ENCODE results near the gene EPG5.
A peak's percentile ranks its signal among the peaks of the same experiment; 100 is the strongest.
"Not testable (repeated sequence)": the region's sequence is repeated elsewhere in the genome, so short reads cannot be mapped to it uniquely, and the experiment has no call there.

EPG5 gene

DNA sequence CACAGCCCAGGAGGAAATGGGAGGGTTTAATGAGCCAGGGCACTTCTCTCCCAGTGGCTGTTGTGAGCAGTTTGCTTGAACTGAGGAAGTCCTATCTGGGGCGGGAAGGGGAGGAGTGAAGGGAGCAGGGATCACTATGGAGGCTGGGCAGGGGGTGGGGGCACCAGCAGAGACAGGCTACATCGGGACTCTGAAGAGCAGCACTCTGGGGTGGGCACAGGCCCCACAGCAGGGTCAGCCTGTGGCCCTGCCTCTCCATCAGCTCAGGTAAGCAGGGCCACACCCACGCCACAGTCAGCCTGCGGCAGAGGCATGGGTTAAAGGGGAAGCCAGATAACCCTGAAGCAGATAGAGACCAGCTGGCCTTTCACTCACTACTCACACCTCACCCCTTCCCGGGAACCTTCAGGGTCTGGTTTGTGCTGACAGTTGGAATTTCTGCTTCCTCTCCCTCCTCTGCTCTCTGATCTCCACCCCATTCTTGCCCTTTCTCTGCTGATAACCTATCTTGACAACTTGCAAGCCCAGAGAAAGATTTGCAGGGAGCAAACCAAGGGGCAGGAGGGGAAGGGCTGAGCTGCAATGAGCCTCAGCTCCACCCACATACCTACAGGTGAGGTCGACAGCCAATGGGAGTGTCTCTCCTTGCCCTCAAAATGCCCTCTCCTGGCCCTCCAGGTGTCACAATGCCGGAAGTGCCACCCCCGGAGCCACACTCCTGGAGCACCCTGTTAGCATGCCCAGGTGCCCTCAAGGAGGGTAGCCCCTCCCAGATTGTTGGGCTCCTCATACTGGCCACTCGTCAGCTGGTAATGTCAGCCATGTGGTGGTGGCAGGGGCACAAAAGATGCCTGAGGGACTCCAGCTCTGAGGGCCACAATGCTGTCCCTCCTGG lies 138.0 kb downstream of the EPG5 start:
- H3K4me3 ChIP-seq = no peak overlapping the region
- H3K9me3 ChIP-seq = no peaks in the 10 kb centered on the region
- no peak for DNase-seq (ENCODE audit: low spot score in 2 of 2)
- no peaks in the 10 kb centered on the region for H3K27me3 ChIP-seq (ENCODE audit: low read depth)
- in situ Hi-C loops (cut with MboI; ENCODE audit: low sequenced_read_pairs) = no loop called here
- no peaks in the 10 kb centered on the region for H3K36me3 ChIP-seq (replicated peaks)
- H3K4me1 ChIP-seq = no peaks in the 10 kb centered on the region

DNA sequence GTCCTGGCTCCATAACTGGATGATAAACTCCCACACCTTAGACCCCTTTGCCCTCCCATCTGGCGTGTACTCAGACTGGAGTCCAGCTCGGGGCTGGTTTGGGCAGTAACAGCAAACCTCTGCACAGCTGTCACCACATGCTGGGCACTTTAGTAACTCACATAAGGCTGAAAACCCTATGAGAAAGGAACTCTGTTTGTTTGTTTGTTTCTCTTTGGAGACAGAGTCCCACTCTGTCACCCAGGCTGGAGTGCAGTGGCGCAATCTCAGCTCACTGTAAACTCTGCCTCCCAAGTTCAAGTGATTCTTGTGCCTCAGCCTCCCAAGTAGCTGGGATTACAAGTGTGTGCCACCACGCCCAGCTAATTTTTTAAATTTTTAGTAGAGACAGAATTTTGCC lies 140.4 kb downstream of the EPG5 start:
- in situ Hi-C loops (cut with MboI; ENCODE audit: low sequenced_read_pairs); H3K9me3 ChIP-seq; H3K27me3 ChIP-seq (ENCODE audit: low read depth); DNase-seq (ENCODE audit: low spot score in 2 of 2); H3K4me1 ChIP-seq; H3K36me3 ChIP-seq (replicated peaks); H3K4me3 ChIP-seq: not testable (repeated sequence)

DNA sequence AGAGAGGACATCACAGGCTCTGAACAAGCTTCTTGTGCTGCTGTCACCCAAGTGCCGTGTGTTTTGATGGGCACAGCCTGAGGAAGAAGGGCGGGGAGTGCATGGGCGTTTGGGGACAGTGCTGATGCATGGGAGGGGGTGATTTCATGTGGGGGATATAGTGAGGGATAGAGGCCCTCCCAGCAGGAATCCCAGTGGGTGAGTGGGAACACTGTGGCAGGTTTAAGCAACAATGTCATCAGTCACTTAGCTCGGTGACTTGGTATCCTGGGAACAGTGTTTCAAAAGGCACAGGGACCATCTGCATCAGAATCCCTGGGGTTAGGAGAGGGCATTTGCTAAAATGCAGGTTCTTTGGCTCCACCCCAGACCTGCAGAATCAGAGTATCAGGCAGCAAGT lies 141.0 kb downstream of the EPG5 start:
- Histone ChIP-seq H3K4me1 (no peaks in the 10 kb centered on the region), H3K27me3 (ENCODE audit: low read depth) (peaks cover 5% of the 10 kb centered on the region), H3K36me3 (replicated peaks) (no peaks in the 10 kb centered on the region), H3K4me3 (no peak overlapping the region), H3K9me3 (no peaks in the 10 kb centered on the region)
- no peak for DNase-seq (ENCODE audit: low spot score in 2 of 2)
- in situ Hi-C loops (cut with MboI; ENCODE audit: low sequenced_read_pairs) = no loop called here

DNA sequence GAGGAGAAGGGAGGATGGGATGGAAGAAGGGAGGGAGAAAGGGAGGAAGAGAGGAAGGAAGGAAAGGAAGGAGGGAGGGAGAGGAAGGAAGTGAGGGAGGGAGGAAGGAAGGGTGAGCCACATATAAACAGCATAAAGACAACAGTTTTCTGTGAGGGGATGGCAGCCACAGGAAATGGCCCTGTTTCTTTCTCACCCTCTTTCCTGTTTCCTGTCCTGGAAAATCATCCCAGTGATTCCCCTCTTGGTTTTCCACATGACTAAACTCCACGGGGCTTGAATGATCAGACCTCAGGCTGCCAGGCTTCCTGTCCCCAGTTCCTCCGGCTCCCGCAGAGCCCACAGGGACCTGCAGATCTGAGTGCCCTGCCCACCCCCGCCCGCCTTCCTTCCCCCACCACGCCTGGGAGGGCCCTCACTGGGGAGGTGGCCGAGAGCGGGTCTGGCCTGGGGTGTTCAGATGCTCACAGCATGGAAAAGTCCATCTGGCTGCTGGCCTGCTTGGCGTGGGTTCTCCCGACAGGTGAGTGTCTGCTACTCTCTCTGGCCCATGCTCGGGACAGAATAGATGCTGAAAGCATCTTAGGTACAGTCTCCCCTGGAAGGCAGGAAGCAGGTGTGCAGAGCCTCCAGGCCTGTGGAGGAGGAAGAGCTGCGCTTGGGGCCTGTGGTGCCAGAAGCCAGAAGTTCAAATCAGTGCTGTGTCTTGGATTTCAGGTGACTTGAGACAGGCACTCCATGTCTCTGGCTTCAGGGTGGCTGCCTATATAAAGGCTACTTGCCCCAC lies 141.7 kb downstream of the EPG5 start, which contains the start of gene SIGLEC15:
TSS of gene SIGLEC15 (plus strand) at position 418 of the 787 bp plus-strand sequence. CDS start at position 472, 54 bp downstream.
- H3K9me3 ChIP-seq = no peaks in the 10 kb centered on the region
- H3K36me3 ChIP-seq (replicated peaks) = no peaks in the 10 kb centered on the region
- H3K4me1 ChIP-seq = no peaks in the 10 kb centered on the region
- H3K4me3 ChIP-seq = no peak within 1 kb of the TSS
- in situ Hi-C loops (cut with MboI; ENCODE audit: low sequenced_read_pairs) = no loop called here
- no peak for DNase-seq (ENCODE audit: low spot score in 2 of 2)
- peaks cover 5% of the 10 kb centered on the region for H3K27me3 ChIP-seq (ENCODE audit: low read depth)

DNA sequence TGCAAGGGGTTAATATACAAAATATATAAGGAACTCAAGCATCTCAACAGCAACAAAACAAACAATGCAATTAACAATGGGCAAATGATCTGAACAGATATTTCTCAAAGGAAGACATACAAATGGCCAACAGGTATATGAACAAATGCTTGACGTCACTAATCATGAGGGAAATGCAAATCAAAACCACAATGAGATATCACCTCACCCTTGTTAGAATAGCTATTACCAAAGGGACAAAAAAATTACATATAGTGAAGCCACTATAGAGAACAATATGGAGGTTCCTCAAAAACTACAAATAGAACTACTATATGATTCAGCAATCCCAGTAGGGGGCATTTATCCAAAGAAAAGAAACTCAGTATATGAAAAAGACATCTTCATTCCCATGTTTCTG lies 145.4 kb downstream of the EPG5 start:
- no peak for DNase-seq (ENCODE audit: low spot score in 2 of 2)
- H3K4me1 ChIP-seq = no peaks in the 10 kb centered on the region
- no peaks in the 10 kb centered on the region for H3K36me3 ChIP-seq (replicated peaks)
- H3K4me3 ChIP-seq = no peak overlapping the region
- no peaks in the 10 kb centered on the region for H3K9me3 ChIP-seq
- H3K27me3 ChIP-seq (ENCODE audit: low read depth) = peaks cover 5% of the 10 kb centered on the region
- in situ Hi-C loops (cut with MboI; ENCODE audit: low sequenced_read_pairs) = no loop called here

DNA sequence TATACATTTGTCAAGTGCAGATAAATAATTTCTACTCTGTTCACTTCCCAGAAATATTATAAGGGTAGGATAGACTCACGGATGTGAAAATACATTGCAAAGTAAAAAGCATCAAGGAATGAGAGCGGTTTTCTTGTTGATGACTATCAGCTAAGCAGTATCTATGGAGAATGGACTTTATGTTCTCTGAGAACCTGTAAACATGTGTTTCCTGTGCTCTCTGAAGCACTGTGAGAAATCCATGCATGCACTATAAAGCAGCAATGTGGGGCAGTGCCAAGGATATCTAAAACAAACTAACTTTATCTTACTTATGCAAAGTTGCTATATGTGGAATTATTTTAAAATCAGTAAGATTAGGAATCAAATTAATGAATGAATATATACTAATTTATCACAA lies 146.1 kb downstream of the EPG5 start:
- Histone ChIP-seq H3K9me3 (no peaks in the 10 kb centered on the region), H3K27me3 (ENCODE audit: low read depth) (peaks cover 5% of the 10 kb centered on the region), H3K4me1 (no peaks in the 10 kb centered on the region), H3K36me3 (replicated peaks) (no peaks in the 10 kb centered on the region), H3K4me3 (no peak overlapping the region)
- in situ Hi-C loops (cut with MboI; ENCODE audit: low sequenced_read_pairs) = no loop called here
- no peak for DNase-seq (ENCODE audit: low spot score in 2 of 2)

DNA sequence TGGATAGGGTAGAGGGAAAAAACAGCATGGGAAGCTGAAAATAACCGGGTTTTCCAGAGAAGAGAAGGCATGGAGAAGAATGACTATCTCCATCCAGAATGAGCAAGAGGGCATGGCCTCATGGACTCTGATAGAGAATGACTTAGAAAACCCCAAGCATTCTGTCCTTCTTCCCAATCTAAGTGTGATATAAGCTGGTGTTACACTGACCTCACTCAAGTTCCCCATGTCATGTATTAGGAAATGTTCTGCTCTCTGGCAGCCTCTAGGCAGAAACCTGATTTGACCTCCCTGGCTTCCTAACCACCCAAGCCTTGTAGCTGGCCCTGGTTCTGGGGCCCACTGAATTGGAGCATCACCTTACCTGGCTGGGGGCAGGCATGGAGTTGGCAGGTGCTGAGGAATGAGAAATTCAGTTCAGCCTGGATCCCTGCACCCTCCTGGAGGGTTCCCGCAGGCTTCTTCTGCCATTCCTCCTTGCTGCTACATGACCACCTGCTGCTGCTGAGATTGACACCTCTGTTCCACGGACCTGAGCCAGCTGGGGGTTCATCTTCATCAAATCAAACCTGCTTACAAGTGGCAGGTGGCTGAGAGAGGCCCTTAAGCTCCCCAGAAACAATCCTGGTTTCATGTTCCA lies 146.9 kb downstream of the EPG5 start:
- Histone ChIP-seq H3K36me3 (replicated peaks) (no peaks in the 10 kb centered on the region), H3K4me3 (no peak overlapping the region), H3K27me3 (ENCODE audit: low read depth) (peaks cover 5% of the 10 kb centered on the region), H3K4me1 (no peaks in the 10 kb centered on the region), H3K9me3 (no peaks in the 10 kb centered on the region)
- no peak for DNase-seq (ENCODE audit: low spot score in 2 of 2)
- in situ Hi-C loops (cut with MboI; ENCODE audit: low sequenced_read_pairs) = no loop called here

DNA sequence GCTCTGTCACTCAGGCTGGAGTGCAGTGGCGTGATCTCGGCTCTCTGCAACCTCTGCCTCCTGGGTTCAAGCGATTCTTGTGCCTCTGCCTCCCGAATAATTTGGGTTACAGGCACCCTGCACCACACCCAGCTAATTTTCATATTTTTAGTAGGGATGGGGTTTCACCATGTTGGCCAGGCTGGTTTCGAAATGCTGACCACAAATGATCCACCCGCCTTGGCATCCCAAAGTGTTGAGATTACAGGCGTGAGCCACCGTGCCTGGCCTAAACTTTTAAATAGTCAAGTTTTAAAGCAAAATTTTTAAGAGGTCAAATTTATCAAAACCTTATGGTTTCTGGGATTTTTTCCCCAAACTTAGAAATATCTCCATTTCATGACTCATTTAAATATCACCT lies 148.4 kb downstream of the EPG5 start:
- in situ Hi-C loops (cut with MboI; ENCODE audit: low sequenced_read_pairs); H3K36me3 ChIP-seq (replicated peaks); H3K4me3 ChIP-seq; H3K9me3 ChIP-seq; DNase-seq (ENCODE audit: low spot score in 2 of 2); H3K4me1 ChIP-seq; H3K27me3 ChIP-seq (ENCODE audit: low read depth): not testable (repeated sequence)

DNA sequence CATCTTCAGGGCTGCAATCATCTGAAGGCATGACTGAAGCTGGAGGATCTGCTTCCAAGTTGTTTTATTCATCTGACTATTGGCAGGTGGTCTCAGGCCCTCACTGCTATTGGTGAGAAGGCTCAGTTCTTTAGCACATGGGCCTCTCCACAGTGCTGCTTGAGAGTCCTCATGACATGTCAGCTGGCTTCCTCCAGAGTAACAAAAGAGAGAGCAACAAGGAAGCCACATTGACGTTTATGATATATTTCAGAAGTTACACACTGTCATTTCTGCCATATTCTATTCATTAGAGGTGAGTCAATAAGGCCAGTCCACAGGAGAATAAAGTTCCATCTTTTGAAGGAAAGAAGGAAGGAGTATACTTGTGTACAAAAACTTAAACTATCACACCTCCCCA lies 149.6 kb downstream of the EPG5 start:
- in situ Hi-C loops (cut with MboI; ENCODE audit: low sequenced_read_pairs) = no loop called here
- H3K27me3 ChIP-seq (ENCODE audit: low read depth) = peaks cover 5% of the 10 kb centered on the region

DNA sequence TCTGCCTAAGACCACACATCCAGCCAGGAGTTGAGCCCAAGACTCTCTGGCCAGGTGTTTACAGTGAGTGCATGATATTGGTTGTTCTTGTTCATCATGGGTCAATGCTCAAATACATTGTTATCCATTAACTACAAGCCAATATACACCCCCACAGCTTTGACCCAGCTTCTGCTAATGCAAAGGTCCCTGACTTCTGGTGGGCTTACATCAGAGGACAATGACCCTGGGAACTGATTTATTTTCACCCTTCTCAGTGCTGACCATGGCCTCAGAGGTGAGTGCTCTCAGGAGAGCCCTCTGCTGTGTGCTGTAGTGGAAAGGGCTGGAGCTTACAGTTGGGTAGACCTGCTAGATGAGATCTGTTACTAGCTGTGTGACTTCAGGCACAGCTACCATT lies 152.4 kb downstream of the EPG5 start:
- H3K9me3 ChIP-seq; in situ Hi-C loops (cut with MboI; ENCODE audit: low sequenced_read_pairs); DNase-seq (ENCODE audit: low spot score in 2 of 2); H3K4me3 ChIP-seq; H3K4me1 ChIP-seq; H3K27me3 ChIP-seq (ENCODE audit: low read depth); H3K36me3 ChIP-seq (replicated peaks): not testable (repeated sequence)

More for the DNA sequence above, 149.6 kb downstream of the EPG5 start:
- Histone ChIP-seq H3K4me3 (no peak overlapping the region), H3K9me3 (no peaks in the 10 kb centered on the region), H3K36me3 (replicated peaks) (no peaks in the 10 kb centered on the region), H3K4me1 (no peaks in the 10 kb centered on the region)
- DNase-seq (ENCODE audit: low spot score in 2 of 2) = no peak

DNA sequence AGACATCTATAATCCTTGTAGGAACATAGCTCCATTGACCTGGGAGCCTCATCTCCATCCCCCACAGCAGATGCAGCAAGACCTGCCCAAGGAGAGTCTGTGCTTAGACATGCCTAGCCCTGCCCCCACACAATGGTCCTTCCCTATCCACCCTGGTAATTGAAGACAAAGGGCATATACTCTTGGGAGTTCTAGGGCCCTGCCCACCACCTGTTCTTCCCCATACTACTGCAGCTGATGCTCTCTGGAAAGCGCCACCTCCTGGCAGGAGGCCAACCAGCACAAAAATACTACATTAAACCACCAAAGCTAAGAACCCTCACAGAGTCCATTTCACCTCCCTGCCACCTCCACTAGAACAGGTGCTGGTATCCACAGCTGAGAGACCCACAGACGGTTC lies 160.0 kb downstream of the EPG5 start:
- H3K4me1 ChIP-seq; H3K36me3 ChIP-seq (replicated peaks); H3K4me3 ChIP-seq; H3K27me3 ChIP-seq (ENCODE audit: low read depth); in situ Hi-C loops (cut with MboI; ENCODE audit: low sequenced_read_pairs); H3K9me3 ChIP-seq: not testable (repeated sequence)
- peak in 1 of 2 experiments; percentile 60 for DNase-seq (ENCODE audit: low spot score in 2 of 2)

DNA sequence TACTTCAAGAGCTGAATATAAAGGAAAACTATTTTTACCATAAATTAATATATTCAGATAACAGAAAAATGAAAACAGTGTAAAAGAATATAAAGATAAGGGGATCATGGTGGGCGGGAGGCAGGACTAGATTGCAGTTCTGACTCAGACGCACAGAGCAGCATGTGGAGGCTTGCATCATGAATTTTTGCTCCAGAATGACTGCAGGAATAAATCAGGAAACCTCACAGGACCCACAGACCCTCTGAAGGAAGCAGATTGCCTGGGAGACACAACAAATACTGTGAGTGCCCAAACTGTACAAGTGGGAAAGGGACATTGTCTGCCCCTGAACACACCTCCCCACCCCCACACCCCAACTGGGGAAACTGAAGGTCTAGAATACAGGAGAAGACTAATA lies 160.9 kb downstream of the EPG5 start:
- no peak overlapping the region for H3K4me3 ChIP-seq
- in situ Hi-C loops (cut with MboI; ENCODE audit: low sequenced_read_pairs) = no loop called here
- no peaks in the 10 kb centered on the region for H3K4me1 ChIP-seq
- DNase-seq (ENCODE audit: low spot score in 2 of 2) = no peak
- H3K36me3 ChIP-seq (replicated peaks) = no peaks in the 10 kb centered on the region
- no peaks in the 10 kb centered on the region for H3K27me3 ChIP-seq (ENCODE audit: low read depth)
- H3K9me3 ChIP-seq = no peaks in the 10 kb centered on the region

DNA sequence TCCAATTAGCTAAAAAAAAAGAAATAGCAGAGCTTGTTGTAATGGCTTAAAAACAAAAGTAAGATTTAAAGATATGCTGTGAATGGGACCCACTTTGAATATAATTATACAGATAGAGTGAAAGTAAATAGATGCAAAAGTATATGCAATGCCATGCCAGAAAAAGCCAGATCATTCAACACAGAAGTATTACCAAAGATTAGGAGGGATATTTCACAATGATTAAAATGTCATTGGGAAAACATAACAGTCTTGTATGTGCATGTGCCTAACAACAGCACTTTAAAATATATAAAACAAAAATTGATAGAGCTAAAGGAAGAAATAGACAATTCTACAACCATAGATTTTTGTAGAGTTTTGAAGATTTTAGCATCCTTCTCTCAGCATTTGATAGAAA lies 161.6 kb downstream of the EPG5 start:
- DNase-seq (ENCODE audit: low spot score in 2 of 2) = no peak
- H3K4me1 ChIP-seq = no peaks in the 10 kb centered on the region
- no peaks in the 10 kb centered on the region for H3K27me3 ChIP-seq (ENCODE audit: low read depth)
- H3K36me3 ChIP-seq (replicated peaks) = no peaks in the 10 kb centered on the region
- no peaks in the 10 kb centered on the region for H3K9me3 ChIP-seq
- no peak overlapping the region for H3K4me3 ChIP-seq
- in situ Hi-C loops (cut with MboI; ENCODE audit: low sequenced_read_pairs) = no loop called here

All from HAP-1 (cell line).